K562 (cell line): ENCODE results near the gene DYNLT2. TPM values are rescaled to one million over a fixed set of nuclear protein-coding genes. Genes with fewer than 3 reads are reported as not detected.

ENCODE experiments used
- ATAC-seq: fragments of 200-7000 bp; cut with Tn5 transposase; 3 replicates; pipeline ENCODE4 v1.9.1; 2020; ENCODE audit warnings: moderate library complexity
- BruUV-seq: library from RNA; stranded (reverse); fragments of 400-500 nt; replicated peaks from 2 replicates; lab custom pipeline; 2021; lab: Mats Ljungman, UMichigan
- CTCF ChIA-PET: fragments of 300-600 bp; formaldehyde crosslinking; extraction: SDS; loops from one replicate; lab custom pipeline; 2021; ENCODE audit warnings: low intra/inter-chr PET ratio; lab: Yijun Ruan, JAX
- POLR2A ChIA-PET: fragments of 300-600, 350-650 bp; sonication (Branson Sonifier 250); formaldehyde crosslinking; extraction: SDS; loops from one replicate; lab custom pipeline; 2021; ENCODE audit warnings: antibody characterized with exemption, inconsistent platforms; lab: Yijun Ruan, JAX
- DNase-seq, 4 experiments: peaks; one replicate each; pipeline versions ENCODE4 v3.0.0 to v3.0.0-alpha.2; 2011 to 2018; ENCODE audit warnings: low spot score in 3 of 4, mixed read lengths in 3 of 4; ENCODE audit errors: extremely low read depth in 1 of 4
- FAIRE-seq: peaks from 2 replicates; lab custom pipeline; 2011; peaks lifted over from hg19 to GRCh38; lab: Jason Lieb, UNC
- H2AFZ ChIP-seq: 2 replicates; pipeline ENCODE4 v1.6.0; 2011; ENCODE audit warnings: low read depth, low read length, control low read depth, inconsistent platforms
- H3K27ac ChIP-seq: fragments of 200-600 bp; 3 replicates; pipeline ENCODE4 v1.8.0; 2011; ENCODE audit warnings: low read depth, mild to moderate bottlenecking, control low read depth, inconsistent platforms, low read length, moderate library complexity, mixed read lengths; ENCODE audit errors: extremely low read depth
- H3K27me3 ChIP-seq, 2 experiments: fragments of 300-600 bp in 1 of 2; 2 replicates in 1 of 2; 3 replicates in 1 of 2; pipeline versions ENCODE4 v1.6.0 to v1.8.0; 2011; ENCODE audit warnings: inconsistent platforms in 2 of 2, low read length in 2 of 2, mild to moderate bottlenecking in 1 of 2, mixed read lengths in 1 of 2, moderate library complexity in 1 of 2; ENCODE audit not compliant: control insufficient read depth in 2 of 2, insufficient read depth in 2 of 2
- H3K36me3 ChIP-seq: fragments of 300-600 bp; 3 replicates; pipeline ENCODE4 v1.8.0; 2011; ENCODE audit warnings: mild to moderate bottlenecking, low read length, inconsistent platforms; ENCODE audit not compliant: control insufficient read depth, insufficient read depth
- H3K4me1 ChIP-seq, 2 experiments: fragments of 200-600 bp in 1 of 2; replicated peaks in 1 of 2; 2 replicates in 1 of 2; 3 replicates in 1 of 2; pipeline versions ENCODE4 v1.5.1 to v1.8.0; 2011; ENCODE audit warnings: inconsistent platforms in 2 of 2, low read length in 2 of 2, mild to moderate bottlenecking in 1 of 2, mixed read lengths in 1 of 2, moderate library complexity in 1 of 2; ENCODE audit not compliant: control insufficient read depth in 2 of 2, insufficient read depth in 2 of 2
- H3K4me2 ChIP-seq: 2 replicates; pipeline ENCODE4 v1.6.1; 2011; ENCODE audit warnings: low read length, control low read depth, inconsistent platforms, mixed read lengths; ENCODE audit not compliant: insufficient read depth
- H3K4me3 ChIP-seq: fragments of 200-600 bp; sonication (generic), shearing (Covaris generic); 2 replicates; pipeline ENCODE4 v1.5.1; 2016; ENCODE audit warnings: control low read depth, inconsistent platforms
- H3K79me2 ChIP-seq: fragments of 200-600 bp; 3 replicates; pipeline ENCODE4 v1.8.0; 2011; ENCODE audit warnings: low read length, inconsistent platforms; ENCODE audit not compliant: control insufficient read depth, insufficient read depth
- H3K9ac ChIP-seq, 2 experiments: 2 replicates each; pipeline versions ENCODE4 v1.6.0 to v1.6.1; 2011; ENCODE audit warnings: low read depth in 2 of 2, low read length in 2 of 2, control low read depth in 1 of 2, inconsistent platforms in 1 of 2, mild to moderate bottlenecking in 1 of 2, mixed read lengths in 1 of 2; ENCODE audit not compliant: insufficient read depth in 1 of 2
- H3K9me1 ChIP-seq: one replicate; pipeline ENCODE4 v1.6.0; 2011; ENCODE audit warnings: inconsistent platforms, mild to moderate bottlenecking, low read length, moderate library complexity; ENCODE audit not compliant: control insufficient read depth, insufficient read depth
- H3K9me3 ChIP-seq: replicated peaks from 2 replicates; pipeline ENCODE4 v1.5.1; 2011; ENCODE audit warnings: low read depth, low read length, inconsistent platforms; ENCODE audit not compliant: control insufficient read depth, insufficient read depth
- H4K20me1 ChIP-seq: replicated peaks from 2 replicates; pipeline ENCODE4 v1.6.1; 2011; ENCODE audit warnings: low read length, inconsistent platforms, mixed read lengths; ENCODE audit not compliant: control insufficient read depth, insufficient read depth
- ARHGAP35 ChIP-seq: fragments of 450-650 bp; IDR thresholded peaks from 2 replicates; pipeline ENCODE4 v1.6.1; 2018; ENCODE audit not compliant: partially characterized antibody
- DLX4 ChIP-seq: fragments of 250-450 bp; sonication (Bioruptor Pico); IDR thresholded peaks from 2 replicates; pipeline ENCODE4 v1.6.1; 2021; ENCODE audit warnings: mild to moderate bottlenecking
- E2F8 ChIP-seq: fragments of 450-650 bp; IDR thresholded peaks from 2 replicates; pipeline ENCODE4 v1.7.1; 2018; ENCODE audit warnings: mild to moderate bottlenecking, low read depth; ENCODE audit not compliant: partially characterized antibody
- HDAC6 ChIP-seq: IDR thresholded peaks from 2 replicates; pipeline ENCODE4 v1.6.1; 2012; ENCODE audit warnings: low read depth, mild to moderate bottlenecking, control low read depth, inconsistent platforms, low read length, moderate library complexity
- IRF2 ChIP-seq: sonication (generic); formaldehyde crosslinking; IDR thresholded peaks from 2 replicates; pipeline ENCODE4 v1.8.1; 2022; ENCODE audit warnings: mild to moderate bottlenecking, missing genetic modification reagents
- MYNN ChIP-seq, 2 experiments: sonication (generic); formaldehyde crosslinking in 1 of 2; IDR thresholded peaks; 2 replicates each; pipeline versions ENCODE4 v1.5.0 to v1.6.1; 2016 to 2020; ENCODE audit warnings: antibody characterized with exemption in 1 of 2, missing genetic modification reagents in 1 of 2
- NCOA6 ChIP-seq: fragments of 450-650 bp; IDR thresholded peaks from 2 replicates; pipeline ENCODE4 v1.6.1; 2017; ENCODE audit warnings: mild to moderate bottlenecking
- NCOR1 ChIP-seq: fragments of 450-650 bp; IDR thresholded peaks from 2 replicates; pipeline ENCODE4 v1.6.1; 2016; ENCODE audit warnings: mild to moderate bottlenecking, moderate library complexity
- PHF21A ChIP-seq: fragments of 450-650 bp; IDR thresholded peaks from 2 replicates; pipeline ENCODE4 v1.6.1; 2017; ENCODE audit warnings: low read depth, borderline replicate concordance
- PRMT5 ChIP-seq: sonication (generic); formaldehyde crosslinking; IDR thresholded peaks from 2 replicates; pipeline ENCODE4 v1.5.0; 2020; ENCODE audit warnings: missing genetic modification reagents
- RUNX1 ChIP-seq: sonication (generic); IDR thresholded peaks from 2 replicates; pipeline ENCODE4 v1.6.1; 2016; ENCODE audit warnings: antibody characterized with exemption, low read depth
- SAP30 ChIP-seq: fragments of 200-600 bp; sonication (generic); IDR thresholded peaks from 2 replicates; pipeline ENCODE4 v1.6.1; 2012; ENCODE audit warnings: borderline replicate concordance, low read depth, mild to moderate bottlenecking, moderate library complexity, low read length, control low read depth, inconsistent platforms; ENCODE audit not compliant: insufficient read depth, poor library complexity, severe bottlenecking
- ZNF384 ChIP-seq: IDR thresholded peaks from 2 replicates; pipeline ENCODE4 v1.6.1; 2012; ENCODE audit warnings: low read depth, low read length, improper control_type of control experiment
- ZNF512 ChIP-seq: IDR thresholded peaks from 2 replicates; pipeline ENCODE4 v1.6.1; 2016; ENCODE audit warnings: missing genetic modification characterization, missing compliant biosample characterization
- ZNF561 ChIP-seq: fragments of 450-650 bp; formaldehyde crosslinking; conservative IDR thresholded peaks from 2 replicates; pipeline ENCODE4 v1.4.0; 2020; ENCODE audit warnings: mild to moderate bottlenecking, moderate library complexity
- ZNF780A ChIP-seq: fragments of 250-450 bp; sonication (Bioruptor Pico); IDR thresholded peaks from 2 replicates; pipeline ENCODE4 v1.5.0; 2021; ENCODE audit warnings: mild to moderate bottlenecking
- WGBS: fragments of 100-300 bp; shearing (Covaris generic); methylation state at CpG from one replicate; pipeline ENCODE4 v1.1.6; 2016; ENCODE audit warnings: low coverage, mixed read lengths; ENCODE audit not compliant: insufficient coverage; ENCODE audit errors: missing lambda C conversion rate; 5-methylcytosine and 5-hydroxymethylcytosine counted together
- in situ Hi-C: fragments of 300-500 bp; cut with MboI; formaldehyde crosslinking; loops from 4 replicates; pipeline ENCODE4 v1.15.0; 2018; ENCODE audit warnings: inconsistent platforms, mixed read lengths
- intact Hi-C: fragments of 100-400 bp; cut with micrococcal nuclease; formaldehyde crosslinking; loops from 2 replicates; pipeline ENCODE4 v1.14.2; 2022
- polyA plus RNA-seq, 8 experiments: library from polyadenylated mRNA; depleted of rRNA in 4 of 8; stranded (reverse) in 5 of 8; unstranded in 3 of 8; fragments of >200 nt; fragmentation: Nextera tagmentation in 2 of 8; fragmentation: Illumina TruSeq in 1 of 8; extraction: Ambion mirVana in 2 of 8; extraction: Trizol in 1 of 8; gene quantifications; 2 replicates each; pipeline versions ENCODE4 v1.2.1 to v1.2.3, GENCODE V29; 2011 to 2014; ENCODE audit warnings: inconsistent platforms in 1 of 8, missing spikeins in 1 of 8
- total RNA-seq, 7 experiments: library from RNA; depleted of rRNA in 6 of 7; stranded (reverse); fragments of >200 nt in 6 of 7; fragmentation: Illumina TruSeq in 2 of 7; extraction: Trizol in 2 of 7; gene quantifications; 2 replicates each; pipeline versions ENCODE4 v1.2.1 to v1.2.3, GENCODE V29; 2011 to 2021; ENCODE audit warnings: low replicate concordance in 1 of 7

DYNLT2 gene
- total and polyA plus RNA-seq, 9 of the 15 experiments (the other 6 are each of a cell fraction or from before 2014, with no cell fraction given) = 2.0 to 12.8 (median 6.3) TPM

- ChIA-PET CTCF (no interaction called here), POLR2A (interaction anchor here (0.6 to 2.9 kb wide), 8 partner anchors 10 to 1705 kb away, joined by 3 to 22 read pairs (median 5); partner anchors contain the start of genes DYNLT2 and ERMARD)
- Histone ChIP-seq H3K36me3 (peaks cover 2% of the 10 kb centered on the region; the same call in 2 of the 3 replicates), H3K79me2 (peaks cover 32% of the 10 kb centered on the region), H3K4me2 (peak overlapping the region; percentile 83), H3K9me3 (no peaks in the 10 kb centered on the region), H3K4me3 (peak overlapping the region; percentile 48), H4K20me1 (peaks cover 6% of the 10 kb centered on the region), H3K4me1 (peaks cover 25 to 31% of the 10 kb centered on the region in 2 experiments), H3K27ac (peak overlapping the region; percentile 82), H3K9ac (peak overlapping the region; percentile 66 to 97), H3K9me1 (no peaks in the 10 kb centered on the region), H2AFZ (peak overlapping the region; percentile 79), H3K27me3 (no peaks in the 10 kb centered on the region)
- intact Hi-C loops = loop anchor here (1.0 kb wide), 1 partner anchor 26 kb away; the partner anchor contains the start of genes DYNLT2 and ERMARD
- in situ Hi-C loops = no loop called here
- DNase-seq = peak; percentile 75 to 93 (median 82)
- 16% methylated on average over 29 of the region's 29 CpGs for WGBS
- BruUV-seq = TSS peak; percentile 55
- peak; percentile 90 for FAIRE-seq
- peak; percentile 77 for ATAC-seq
- TF ChIP-seq IRF2 (CRISPR knock-in tag) (no peak), ZNF384 (no peak), DLX4 (CRISPR knock-in tag) (no peak), ZNF780A (CRISPR knock-in tag) (no peak), PRMT5 (CRISPR knock-in tag) (no peak), ARHGAP35 (no peak), E2F8 (no peak), NCOR1 (peak; percentile 48), MYNN (IDR thresholded peaks at IDR 0.05) (no peak), MYNN (CRISPR knock-in tag; IDR thresholded peaks at IDR 0.05) (no peak), PHF21A (peak; percentile 61; the same call in 1 of the 2 replicates), HDAC6 (no peak), SAP30 (no peak), NCOA6 (peak; percentile 74; the same call in 1 of the 2 replicates), ZNF512 (no peak), ZNF561 (CRISPR knock-in tag) (no peak), RUNX1 (no peak)
Measured at GRCh38 chr6:169725125-169726048, 26.0 kb downstream of the DYNLT2 start.
